HG03196 (cell line): Measurements from ENCODE around the gene KIF18A.
"Not testable (repeated sequence)": the region's sequence is repeated elsewhere in the genome, so short reads cannot be mapped to it uniquely, and the experiment has no call there.

Source experiments
- ATAC-seq: cut with Tn5 transposase; IDR thresholded peaks from one replicate; pipeline ENCODE4 v1.9.1; 2021; ENCODE audit not compliant: unreplicated experiment

The KIF18A gene

DNA sequence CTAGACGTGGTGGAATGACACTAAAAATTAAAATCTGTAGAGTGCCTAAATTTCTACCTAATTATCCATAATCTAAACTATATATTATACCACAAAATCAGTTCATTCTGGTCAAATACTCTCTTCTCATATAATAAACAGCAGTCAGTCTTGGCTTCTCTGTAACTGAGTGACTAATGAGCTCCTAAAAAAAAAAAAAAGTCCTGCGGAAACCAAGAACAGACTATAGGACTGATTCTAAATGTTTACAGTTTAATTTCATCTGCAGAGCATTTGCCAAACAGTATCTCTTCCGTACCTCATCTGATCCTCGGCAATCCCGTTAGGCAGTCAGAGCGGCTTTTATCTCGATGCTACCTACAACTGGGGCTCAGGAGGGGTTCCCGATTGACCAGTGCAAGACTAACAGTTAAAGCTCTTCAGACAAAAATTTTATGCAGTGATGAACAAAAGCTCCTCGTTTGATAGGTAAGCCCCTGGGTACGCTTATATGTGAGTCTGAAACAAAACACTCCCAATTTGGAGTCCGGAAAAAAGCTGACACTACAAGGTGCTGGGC is 686 bp downstream of the KIF18A start:
- no peak for ATAC-seq

DNA sequence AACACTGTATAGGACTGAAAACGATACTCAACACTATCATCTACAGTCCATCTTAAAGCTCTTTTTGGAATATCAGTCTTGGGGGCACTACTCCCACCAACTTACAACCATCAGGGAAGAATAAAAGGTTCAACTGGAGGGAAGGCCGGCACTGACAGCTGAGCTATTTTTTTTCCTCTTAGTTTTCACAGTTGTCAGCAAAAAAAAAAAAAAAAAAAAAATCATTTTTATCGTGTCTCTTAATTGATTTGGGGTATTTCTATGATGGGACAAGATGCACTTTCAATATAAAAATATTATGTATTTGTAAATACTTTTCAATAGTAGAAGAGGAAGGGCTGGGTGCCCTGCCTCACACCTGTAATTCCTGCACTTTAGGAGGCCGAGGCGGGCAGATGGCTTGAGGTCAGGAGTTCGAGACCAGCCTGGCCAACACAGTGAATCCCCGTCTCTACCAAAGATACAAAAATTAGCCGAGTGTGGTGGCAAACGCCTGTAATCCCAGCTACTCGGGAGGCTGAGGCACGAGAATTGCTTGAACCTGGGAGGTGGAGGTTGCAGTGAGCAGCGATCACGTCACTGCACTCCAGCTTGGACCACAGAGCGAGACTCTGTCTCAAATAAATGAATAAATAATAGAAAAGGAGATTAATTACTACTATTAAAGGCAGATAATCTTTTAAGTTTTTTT is 1.5 kb downstream of the KIF18A start:
- no peak for ATAC-seq

DNA sequence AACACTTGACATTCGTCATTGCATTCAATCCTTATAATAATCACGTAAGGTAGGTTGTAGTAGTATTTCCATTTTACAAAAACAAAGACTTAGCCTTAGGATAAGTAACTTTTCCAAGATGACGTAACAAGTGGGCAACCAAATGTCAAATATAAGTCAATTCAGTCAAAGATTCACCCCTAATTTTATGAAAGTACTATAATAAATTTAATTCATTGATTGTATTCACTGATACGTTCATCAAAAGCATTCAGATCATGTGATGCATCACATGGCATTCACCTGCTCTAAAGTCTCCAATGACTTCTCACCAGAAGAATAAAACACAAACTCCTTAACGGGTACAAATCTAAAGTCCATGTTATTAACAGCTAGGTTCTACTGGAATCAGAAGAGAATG is 2.1 kb downstream of the KIF18A start:
- no peak for ATAC-seq

DNA sequence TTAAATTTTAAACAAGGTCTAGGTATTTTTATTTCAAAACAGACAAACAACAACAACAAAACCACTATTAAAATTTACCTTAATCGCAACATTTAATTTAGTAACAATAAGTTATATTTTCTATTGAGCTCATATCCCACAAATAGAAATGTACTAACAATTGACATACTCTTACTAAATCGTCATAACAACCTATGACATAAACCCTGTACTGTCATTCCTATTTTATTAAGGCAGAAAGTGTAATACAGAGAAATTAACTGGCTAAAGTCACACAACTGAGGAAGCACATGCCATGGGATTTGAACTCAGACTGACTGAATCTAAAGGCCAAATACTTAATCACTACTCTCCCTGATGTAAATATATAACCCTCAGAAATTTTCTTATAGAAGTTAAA is 3.0 kb downstream of the KIF18A start:
- no peak for ATAC-seq

DNA sequence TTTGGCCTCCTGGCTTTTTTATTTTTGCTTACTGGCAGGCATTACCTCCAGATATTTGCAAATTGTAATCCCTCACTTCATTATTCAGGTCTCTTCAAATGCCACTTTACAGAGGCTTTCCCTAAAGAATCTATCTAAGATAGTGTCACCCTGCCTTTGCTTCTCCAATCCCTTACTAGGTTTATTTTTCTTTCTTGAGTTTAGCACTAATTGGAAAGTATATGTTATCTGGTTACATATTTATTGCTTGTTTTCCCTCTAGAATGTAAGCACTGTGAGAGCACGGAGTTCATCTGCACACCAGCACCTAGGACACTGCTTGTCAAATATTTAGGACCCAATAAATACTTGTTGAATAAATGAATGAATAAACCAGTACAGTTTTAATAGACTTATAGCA is 3.5 kb downstream of the KIF18A start:
- no peak for ATAC-seq

DNA sequence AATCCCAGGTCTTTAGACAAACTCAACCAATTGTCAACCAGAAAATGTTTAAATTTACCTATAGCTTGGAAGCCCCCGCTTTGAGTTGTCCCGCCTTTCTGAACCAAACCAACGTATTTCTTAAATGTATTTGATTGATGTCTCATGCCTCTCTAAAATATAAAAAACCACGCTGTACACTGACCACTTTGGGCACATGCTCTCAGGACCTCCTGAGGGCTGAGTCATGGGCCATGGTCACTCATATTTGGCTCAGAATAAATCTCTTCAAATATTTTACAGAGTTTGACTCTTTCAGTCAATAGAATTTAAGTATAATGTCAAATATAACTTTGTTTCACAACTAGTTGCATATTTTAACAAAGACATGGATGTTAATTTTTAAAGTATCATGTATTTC is 5.7 kb downstream of the KIF18A start:
- not testable (repeated sequence) for ATAC-seq

DNA sequence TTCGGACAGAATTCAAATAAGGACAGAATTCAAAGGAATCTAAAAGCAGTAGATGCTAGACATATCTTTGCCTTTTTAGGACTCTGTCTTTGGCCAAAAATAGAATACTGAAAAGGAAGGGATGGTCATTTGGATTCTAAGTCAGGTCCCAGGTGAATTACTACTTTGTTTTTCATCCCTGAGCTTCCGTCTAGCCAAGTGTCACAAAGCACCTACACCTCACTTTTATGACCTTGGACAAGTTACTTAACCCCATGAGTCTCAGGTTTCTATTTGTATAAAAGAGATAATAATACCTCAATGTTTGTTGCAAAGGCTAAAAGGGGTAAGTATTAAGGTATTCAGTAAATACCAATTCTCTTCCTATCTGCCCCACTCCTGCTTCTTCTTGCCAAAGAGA is 7.3 kb downstream of the KIF18A start:
- no peak for ATAC-seq

DNA sequence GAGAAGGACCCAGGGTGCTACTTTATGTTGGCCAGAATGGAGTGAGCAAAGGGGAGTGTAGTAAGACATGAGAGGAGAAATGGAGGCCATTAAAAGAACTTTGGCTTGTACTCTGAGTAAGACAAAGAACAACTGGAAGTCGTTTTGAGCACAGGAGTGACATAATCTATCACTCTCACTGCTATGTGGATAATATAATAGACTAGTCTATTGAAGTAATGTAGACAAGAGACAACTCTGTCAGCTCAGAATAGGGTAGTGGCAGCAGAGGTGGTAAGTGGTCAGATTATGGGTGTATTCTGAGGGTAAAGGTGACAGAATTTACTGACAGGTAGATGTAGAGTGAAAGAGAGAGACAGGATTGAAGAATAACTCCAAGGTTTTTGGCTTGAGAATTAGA is 8.2 kb downstream of the KIF18A start:
- ATAC-seq = no peak

DNA sequence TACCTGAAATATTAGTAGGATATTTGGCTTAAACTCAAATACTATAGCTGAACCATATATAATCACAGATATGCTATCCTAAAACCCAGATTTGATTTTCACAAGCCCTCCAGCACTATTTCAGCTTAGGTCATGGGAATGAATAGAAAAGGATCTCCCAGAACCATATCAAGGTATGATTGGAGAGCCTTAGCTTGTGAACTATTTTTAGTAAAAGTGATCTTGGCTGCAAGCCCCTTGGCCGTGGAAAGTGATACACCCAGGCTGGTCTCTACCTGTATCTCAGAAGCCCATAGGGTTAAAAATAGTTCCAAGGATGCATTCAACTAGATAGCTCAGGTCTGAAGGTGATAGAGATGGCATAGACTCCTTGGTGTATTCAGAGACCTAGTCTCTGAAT is 9.7 kb downstream of the KIF18A start:
- ATAC-seq = no peak

DNA sequence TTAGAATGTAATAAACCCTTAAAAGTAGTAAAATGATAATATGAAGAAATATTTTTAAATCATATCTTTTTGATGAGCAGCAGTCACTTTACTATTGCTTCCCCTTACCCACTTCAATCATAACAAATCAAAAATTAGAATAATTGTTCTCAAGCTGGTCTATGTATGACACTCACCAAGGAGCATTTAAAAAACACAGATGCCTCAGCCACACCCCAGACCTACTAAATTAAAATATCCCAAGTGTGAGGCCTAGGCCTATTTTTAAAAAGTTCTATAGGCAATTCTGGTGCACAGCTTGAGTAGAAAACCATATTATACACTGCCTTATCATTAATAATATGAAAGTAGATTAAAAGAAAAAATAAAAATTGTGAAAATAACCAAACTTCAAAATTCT is 15.2 kb downstream of the KIF18A start:
- no peak for ATAC-seq

DNA sequence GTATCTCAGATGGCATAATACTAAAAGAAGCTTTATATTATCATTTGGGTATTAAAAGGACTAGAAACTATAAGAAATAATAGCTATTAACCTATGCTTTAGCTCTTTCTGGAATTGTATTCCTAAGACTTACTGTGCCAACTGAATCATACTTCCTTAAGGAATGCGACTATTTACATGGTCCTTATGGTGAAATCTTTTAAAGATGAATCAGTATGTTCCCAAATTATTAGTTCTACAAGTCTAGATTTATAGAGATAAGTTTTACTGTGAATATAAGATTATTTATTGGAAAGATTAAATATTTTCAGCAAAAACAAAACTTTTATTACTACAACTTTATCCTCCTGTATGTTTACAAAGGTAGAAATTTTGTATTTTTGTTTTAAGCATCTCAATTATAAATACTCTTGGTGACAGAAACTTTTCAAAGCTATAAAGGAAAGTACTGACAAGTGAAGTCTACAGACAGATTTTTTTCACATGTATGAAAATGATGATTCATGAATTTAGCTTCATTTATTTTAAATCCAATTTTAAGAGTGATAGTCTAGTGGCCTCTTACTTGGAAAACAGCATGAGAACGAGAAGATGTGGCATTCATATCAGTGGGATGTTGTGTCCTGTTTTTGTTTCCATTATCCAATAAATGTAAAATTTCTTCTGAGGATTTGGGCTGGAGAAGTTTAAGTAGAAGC is 17.8 kb downstream of the KIF18A start:
- ATAC-seq = no peak

DNA sequence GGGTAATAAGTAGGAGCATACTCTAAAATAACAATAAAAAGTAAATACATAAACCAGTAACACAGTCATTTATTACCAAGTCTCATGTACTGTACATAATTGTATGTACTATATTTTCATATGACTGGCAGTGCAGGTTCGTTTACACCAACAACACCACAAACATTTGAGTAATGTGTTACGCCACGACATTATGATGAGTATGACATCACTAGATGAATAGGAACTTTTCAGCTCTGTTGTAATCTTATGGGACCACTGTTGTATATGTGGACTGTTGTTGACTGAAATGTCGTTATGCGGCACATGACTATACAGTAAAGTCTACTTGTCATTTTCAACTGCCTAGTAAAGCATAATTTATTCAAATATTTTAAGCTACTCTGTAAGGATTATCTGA is 18.6 kb downstream of the KIF18A start:
- no peak for ATAC-seq

DNA sequence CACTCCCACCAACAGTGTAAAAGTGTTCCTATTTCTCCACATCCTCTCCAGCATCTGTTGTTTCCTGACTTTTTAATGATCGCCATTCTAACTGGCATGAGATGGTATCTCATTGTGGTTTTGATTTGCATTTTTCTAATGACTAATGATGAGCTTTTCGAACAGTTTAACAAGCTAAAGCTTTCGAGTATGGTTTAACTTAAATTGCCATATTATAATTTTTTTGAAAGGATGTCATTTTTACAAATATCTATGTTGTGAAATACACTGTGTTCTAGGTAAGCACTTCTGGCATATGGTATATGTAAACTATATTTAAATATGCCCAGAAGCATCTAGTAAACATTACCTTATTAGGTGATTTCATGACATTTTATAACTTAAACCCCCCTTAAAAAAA is 20.3 kb downstream of the KIF18A start:
- not testable (repeated sequence) for ATAC-seq

DNA sequence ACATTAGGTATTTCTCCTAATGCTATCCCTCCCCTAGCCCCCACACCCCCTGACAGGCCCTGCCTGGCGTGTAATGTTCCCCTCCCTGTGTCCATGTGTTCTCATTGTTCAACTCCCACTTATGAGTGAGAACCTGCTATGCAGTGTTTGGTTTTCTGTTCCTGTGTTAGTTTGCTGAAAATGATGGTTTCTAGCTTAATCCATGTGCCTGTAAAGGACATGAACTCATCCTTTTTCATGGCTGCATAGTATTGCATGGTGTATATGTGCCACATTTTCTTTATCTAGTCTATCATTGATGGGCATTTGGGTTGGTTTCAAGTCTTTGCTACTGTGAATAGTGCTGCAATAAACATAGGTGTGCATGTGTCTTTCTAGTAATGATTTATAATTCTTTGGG is 20.8 kb downstream of the KIF18A start:
- not testable (repeated sequence) for ATAC-seq

DNA sequence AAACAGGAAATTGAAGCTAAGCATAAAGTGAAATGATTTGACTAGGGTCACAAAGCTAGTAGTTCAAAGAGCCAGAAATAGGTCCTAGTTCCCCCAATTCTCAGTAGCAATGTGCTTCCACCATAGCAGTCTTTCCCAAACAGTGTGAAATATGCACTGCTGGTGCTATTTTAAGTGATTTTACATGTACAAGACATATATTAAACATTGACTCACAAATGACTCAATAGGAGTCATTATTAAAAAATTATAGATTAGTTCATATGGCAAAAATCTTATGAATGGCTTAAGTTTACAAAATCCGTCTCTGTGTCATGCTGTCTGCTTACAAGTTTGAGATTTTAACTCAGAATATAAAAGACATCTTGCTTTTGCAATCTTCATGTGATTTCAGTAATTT is 21.4 kb downstream of the KIF18A start:
- ATAC-seq = no peak

DNA sequence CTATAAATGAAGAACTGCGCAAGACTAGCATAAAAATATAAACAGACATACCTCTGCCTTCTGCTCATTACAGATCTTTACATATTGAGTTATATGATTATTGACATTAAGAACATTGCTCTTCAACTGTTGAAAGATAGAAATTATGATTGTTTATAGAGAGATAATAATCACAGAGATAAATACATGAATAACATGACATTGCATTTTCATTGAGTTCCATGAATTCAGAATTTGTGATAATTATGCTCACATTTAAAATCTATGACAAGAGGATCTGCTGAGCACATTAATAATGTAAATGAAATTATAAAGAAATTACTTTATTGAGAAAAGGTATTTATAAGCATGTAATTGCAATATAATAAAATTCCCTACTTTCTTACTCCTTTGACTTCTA is 24.8 kb downstream of the KIF18A start:
- no peak for ATAC-seq

DNA sequence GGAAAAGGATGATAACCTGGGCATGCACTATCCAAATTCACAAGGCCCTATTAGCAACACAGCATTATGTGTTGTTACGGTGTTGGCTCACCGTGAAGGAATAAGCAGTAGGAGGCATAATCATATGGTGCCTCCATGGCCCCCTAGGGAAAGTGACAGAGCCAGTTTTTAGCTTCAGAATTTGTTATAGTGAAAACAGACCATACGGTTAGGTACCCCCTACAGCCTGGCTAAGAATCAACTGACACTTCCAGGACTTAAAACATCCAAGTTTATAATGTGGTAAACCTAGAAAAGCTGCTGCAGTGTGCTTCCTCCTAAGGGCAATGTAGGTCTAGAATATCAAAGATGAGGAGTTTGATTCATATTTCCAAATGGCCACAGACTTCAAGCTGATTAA is 30.4 kb downstream of the KIF18A start:
- ATAC-seq = no peak

DNA sequence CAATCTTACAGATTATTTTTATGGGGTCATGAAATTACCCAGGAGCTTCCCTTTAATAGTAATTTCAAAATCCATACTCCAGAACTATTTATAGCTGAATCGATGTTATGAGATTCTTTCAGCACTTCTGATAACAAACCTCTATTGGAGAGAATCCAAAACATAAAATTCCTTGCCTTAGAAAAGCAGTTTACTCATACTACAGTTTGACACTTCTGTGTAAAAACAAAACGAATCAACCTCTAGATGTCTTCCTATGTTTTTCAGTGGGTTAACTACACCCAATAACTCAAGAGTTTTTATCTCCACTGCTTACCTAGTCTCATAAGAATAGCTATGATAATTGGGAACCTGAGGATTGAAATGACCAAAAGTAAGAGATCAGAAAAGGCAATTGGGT is 35.6 kb downstream of the KIF18A start:
- no peak for ATAC-seq

DNA sequence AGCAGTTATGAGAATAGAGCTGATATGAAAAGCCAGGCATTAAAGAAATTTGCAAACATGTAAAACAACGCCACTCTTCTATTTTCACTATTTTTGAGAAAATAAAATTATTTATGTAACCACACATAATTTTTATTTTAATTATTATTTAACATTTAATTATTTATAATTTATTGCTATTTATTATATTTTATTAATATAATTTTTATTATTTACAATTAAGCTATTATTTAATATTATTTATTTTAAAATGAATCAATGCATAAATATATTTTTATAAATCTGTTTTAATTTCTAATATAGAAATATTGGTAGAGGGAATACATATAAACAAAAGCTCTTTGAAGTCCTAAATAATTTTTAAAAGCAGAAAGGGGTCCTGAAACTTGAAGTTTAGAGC is 36.7 kb downstream of the KIF18A start:
- ATAC-seq = no peak

DNA sequence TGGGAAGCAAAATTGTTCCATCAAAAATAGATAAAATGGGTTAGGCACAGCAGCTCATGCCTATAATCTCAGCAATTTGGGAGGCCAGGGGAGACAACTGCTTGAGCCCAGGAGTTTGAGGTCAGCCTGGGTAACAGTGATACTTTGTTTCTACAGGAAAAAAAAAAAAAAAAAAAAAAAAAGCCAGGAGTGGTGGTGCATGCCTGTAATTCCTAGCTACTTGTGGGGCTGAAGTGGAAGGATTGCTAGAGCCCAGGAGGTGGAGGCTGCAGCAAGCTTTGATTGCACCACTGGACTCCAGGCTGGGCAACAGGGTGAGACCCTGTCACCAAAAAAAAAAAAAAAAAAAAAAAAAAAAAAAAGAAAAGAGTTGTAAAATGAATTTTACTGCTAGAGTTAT is 49.6 kb downstream of the KIF18A start:
- ATAC-seq = no peak

DNA sequence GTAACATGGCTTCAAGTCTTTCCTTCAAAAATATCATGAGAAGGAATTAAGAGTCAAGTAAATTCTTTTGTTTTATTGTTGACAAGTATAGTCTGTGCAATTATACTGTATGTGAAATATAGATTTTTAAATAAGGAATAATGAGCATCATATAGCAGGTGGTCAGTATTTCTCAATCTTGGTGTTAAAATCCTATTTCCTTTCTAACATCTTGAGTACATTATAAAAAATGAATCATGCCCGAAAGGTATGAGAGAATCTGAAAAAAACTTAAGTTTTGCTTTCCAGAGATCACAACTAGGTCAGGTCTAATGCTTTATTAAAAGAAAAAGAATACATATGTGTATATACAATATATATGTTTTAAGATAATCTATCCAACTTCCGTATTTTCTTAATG is 53.1 kb downstream of the KIF18A start:
- no peak for ATAC-seq

DNA sequence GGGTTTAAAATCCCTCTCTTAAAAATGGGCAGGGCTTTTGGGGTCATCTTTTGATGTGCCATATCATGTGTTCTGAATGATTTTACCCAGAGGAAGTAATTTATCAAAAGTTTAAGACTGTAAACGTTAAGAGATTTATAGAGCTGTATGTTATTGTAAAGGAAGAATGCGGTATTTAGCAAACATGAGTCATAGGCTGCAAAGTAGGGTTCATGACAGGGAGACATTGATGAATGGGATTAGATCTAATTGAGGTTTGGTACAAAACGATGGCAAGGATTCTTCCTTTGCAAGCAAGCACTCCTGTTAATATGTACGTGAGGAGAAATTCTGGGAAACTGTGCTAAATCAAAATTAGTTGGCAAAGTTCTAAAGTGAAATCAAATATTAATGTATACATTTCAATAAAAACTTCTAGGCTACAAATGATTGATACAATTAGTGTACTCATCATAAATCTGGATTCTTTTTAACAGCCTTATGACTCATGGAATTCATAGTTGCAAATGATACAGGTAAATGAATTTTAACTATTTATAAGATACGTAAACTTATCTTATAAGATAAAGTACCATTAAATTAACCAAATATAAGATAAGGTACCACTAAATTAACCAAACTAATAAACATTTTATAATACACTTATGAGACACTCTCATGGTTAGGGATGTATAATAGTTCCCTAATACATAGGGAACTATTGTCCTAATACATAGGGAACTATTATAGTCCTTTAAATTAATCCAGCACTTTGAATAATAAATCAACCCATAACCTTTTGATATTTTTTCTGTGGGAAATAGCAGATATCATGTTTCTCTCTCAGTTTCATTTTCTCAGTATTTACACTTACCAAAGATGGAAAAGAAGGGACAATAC is 58.4 kb downstream of the KIF18A start:
- no peak for ATAC-seq
